GM10248 (cell line): ENCODE data around the gene PROM2.

ENCODE experiments used
- CTCF ChIA-PET: fragments of 300-600 bp; sonication (Branson Sonifier 250); formaldehyde crosslinking; extraction: SDS; loops from one replicate; lab custom pipeline; 2021; ENCODE audit warnings: antibody characterized with exemption; lab: Yijun Ruan, JAX
- POLR2A ChIA-PET: fragments of 350-650 bp; sonication (Branson Sonifier 250); formaldehyde crosslinking; extraction: SDS; loops from one replicate; lab custom pipeline; 2020; ENCODE audit warnings: antibody characterized with exemption; lab: Yijun Ruan, JAX
- DNase-seq: peaks from one replicate; pipeline ENCODE4 v3.0.0; 2012; ENCODE audit errors: extremely low spot score
- TF ChIP-seq, protein P1 (sequence below): IDR thresholded peaks from 2 replicates; pipeline ENCODE4 v1.5.1; 2012; ENCODE audit warnings: mild to moderate bottlenecking, low read depth; ENCODE audit errors: extremely low read depth, missing control alignments, control extremely low read depth

PROM2 gene

DNA sequence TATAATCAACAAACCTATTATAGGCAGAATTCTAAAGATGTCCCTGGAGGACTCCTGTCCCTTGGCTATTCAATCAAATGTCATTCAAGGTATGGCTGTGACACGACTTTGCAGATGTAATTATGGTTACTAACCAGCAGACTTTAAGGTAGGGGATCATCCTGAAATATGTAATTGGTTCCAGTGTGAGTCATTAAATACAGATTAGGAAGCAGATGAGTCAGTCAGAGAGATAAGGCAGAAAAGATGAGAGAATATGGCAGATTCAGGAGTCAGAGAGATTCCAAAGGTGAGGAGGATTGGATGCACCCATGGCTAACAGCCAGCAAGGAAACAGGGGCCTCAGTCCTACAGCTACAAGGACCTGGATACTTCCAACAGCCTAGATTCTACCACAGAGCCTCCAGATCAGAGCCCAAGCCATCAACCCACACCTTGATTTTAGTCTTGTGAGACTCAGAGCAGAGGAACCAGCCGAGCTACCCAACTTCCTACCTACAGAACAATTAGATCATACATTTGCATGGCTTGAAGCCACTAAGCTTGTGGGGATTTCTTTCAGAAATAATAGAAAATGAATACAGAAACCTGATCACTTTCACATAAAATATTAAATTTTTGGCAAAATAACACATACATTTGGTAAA, 11.2 kb upstream of the PROM2 start:
- ChIA-PET POLR2A (no interaction called here), CTCF (interaction anchor here (0.9 kb wide), 1 partner anchor 14 kb away, joined by 3 read pairs; no protein-coding TSS in a partner anchor)
- DNase-seq: no peak
- TF ChIP-seq, protein P1, sequence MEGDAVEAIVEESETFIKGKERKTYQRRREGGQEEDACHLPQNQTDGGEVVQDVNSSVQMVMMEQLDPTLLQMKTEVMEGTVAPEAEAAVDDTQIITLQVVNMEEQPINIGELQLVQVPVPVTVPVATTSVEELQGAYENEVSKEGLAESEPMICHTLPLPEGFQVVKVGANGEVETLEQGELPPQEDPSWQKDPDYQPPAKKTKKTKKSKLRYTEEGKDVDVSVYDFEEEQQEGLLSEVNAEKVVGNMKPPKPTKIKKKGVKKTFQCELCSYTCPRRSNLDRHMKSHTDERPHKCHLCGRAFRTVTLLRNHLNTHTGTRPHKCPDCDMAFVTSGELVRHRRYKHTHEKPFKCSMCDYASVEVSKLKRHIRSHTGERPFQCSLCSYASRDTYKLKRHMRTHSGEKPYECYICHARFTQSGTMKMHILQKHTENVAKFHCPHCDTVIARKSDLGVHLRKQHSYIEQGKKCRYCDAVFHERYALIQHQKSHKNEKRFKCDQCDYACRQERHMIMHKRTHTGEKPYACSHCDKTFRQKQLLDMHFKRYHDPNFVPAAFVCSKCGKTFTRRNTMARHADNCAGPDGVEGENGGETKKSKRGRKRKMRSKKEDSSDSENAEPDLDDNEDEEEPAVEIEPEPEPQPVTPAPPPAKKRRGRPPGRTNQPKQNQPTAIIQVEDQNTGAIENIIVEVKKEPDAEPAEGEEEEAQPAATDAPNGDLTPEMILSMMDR: no peak

DNA sequence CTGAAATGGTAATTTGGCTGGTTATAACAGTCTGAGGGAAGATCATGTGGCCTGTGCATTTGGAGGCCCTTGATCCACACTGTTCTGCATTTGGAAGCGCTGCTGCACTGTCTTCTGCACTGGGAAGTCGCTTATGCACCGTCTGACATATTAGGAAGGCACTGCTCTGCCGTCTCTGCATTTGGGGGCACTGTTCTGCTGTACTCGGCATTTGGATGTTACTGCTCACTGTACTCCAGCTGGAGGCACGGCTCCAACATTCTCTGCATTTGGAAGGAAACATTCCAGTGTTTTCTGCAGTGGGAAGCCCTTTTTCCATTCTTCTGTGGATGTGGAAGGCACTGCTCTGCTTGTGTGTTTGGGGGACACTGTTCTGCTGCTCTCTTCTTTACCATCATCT, 9.6 kb upstream of the PROM2 start:
- POLR2A ChIA-PET: no interaction called here
- TF ChIP-seq, protein P1: no peak
- DNase-seq: no peak
- CTCF ChIA-PET: no interaction called here

DNA sequence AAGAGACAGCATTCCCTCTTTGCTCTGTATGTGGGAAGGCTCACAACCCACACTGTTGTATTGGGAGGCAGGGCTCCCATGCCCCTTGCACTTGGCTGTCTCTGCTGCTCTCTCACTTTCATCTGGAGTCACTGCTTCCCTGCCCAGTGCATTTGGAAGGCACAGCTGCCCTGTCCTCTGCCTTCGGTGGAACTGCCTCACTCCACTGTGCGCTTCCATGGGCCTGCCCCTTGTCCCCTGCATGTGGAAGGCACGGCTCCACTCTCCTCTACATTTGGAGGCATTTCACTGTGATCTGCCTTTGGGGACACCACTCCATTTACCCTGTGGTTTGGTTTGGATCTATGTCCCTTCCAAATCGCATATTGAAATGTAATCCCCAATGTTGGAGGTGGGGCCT, 9.1 kb upstream of the PROM2 start:
- no peak for DNase-seq
- POLR2A ChIA-PET: no interaction called here
- CTCF ChIA-PET: no interaction called here
- TF ChIP-seq, protein P1: no peak

DNA sequence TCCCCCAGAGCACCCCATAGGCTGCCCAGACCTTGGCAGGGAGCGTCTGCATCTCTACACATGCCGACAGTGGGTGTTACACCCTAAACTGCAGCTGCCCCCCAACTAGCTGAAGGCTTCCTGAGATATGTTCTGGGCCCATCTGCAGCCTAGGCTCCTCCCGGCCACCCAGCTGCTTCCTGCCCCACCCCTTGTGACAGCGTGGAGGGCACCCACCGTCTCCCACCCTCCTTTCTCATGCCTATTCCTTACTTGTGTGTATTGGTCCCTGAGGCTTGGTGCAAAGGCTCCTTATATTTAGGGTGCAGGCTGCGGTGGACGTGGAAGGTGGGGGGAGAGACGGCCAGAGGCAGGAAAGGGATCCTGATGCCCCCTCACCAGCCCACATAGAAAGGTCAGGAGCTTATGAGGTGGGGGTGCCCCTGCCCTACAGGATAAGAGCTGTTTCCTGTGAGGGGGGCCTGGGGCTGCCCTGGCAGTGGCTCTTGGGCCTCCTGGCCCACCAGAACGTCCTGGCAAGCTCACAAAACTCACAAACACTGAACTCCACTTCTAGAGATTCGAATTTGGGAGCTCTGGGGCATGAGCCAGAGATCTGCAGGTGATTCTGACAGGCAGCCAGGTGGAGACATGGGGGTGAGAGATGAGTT, 7.3 kb upstream of the PROM2 start:
- POLR2A ChIA-PET: no interaction called here
- TF ChIP-seq, protein P1: no peak
- CTCF ChIA-PET: interaction anchor here (0.8 to 1.4 kb wide), 2 partner anchors 22 to 29 kb away, joined by 3 read pairs; no protein-coding TSS in a partner anchor
- DNase-seq: no peak

DNA sequence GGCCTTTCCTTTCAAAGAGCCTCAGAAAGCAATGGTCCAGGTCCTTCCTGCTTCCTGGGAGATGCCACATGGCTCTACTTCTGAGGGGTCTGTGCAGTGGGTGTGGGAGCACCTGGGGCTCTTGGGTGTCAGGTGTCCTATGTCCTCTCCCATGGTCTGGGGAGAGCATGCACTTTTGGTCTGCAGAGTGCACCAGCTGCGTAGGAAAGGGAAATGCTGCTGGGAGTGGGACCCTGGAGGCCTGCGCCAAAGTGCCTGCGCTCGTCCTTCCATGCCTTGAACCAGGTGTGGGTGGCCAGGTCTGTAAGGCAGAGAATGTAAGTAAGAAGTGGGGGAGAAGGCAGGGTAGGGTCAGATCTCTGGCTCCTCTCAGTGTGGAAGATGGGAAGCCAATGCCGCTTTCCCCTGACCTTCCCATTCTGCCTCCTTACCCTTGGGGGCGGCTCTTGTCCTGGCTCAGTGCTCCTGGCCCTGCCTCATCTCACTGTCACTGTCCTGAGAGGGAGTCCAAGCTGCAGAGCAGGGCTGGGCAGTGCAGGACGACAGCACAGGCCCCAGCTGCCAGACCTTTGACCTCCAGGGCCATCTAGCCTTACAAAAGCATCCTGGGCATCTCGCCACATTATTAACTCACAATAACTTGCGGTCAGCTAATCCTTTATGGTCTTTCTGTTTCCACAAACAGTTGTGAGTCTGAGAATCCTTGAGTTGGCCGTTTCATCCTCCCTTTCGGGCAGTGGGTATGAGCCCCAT, 6.6 kb upstream of the PROM2 start:
- TF ChIP-seq, protein P1: no peak
- no peak for DNase-seq
- ChIA-PET CTCF (interaction anchor here (1.4 kb wide), 1 partner anchor 23 kb away, joined by 3 read pairs; no protein-coding TSS in a partner anchor), POLR2A (no interaction called here)

DNA sequence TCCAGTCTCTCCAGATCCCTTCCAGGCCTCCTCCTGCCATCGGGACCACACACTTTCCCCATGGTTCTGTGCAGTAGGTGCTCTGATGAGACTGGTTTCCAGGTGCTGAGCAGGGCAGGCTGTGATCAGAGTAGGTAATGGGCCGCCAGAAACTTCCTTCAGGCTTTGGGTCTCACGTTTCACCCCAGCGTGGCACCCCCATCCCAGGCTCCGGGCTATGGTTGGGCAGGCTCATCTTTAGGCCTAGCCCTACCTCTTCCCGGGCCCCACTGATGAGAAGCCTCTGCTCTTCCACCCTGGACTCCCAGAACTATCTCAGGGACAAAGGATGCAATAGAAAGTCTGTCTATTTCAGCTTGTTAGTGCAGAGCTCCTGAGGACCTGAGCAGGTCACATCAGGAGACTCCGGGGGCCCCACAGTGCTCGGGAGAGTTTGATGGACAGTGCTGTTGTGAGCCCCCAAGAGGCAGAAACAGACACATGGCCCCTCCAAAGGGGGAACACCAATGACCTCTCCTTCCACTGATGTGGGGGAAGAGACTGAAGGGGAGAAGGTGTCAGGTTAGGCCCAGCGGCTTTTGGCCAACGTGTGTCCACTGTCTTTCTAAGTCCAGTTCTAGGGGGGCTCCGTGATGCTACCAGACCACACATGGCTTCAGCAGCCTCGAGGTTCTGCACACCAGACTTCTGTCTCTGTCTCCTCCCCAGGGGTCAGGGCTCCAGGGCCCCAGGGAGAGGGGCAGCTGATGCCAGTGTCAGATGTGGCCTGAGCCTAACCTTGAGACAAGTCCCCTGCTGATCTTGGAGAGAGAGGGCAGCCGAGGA, 5.8 kb upstream of the PROM2 start:
- POLR2A ChIA-PET: no interaction called here
- no peak for DNase-seq
- CTCF ChIA-PET: interaction anchor here (1.4 kb wide), 1 partner anchor 23 kb away, joined by 3 read pairs; no protein-coding TSS in a partner anchor
- TF ChIP-seq, protein P1: no peak
